Right atrium auricular region (tissue), 2 donors: ENCODE results near the gene CEP350. TPM values are rescaled to one million over a fixed set of nuclear protein-coding genes. Genes with fewer than 3 reads are reported as not detected.
A peak's percentile ranks its signal among the peaks of the same experiment; 100 is the strongest.

Source experiments
- DNase-seq: peaks from one replicate; pipeline ENCODE4 v3.0.0-alpha.2; 2019; ENCODE audit warnings: low spot score
- H3K27ac ChIP-seq, 2 donors: fragments of 200-600 bp; sonication (generic); 1 replicate in 1 of 2; 2 replicates in 1 of 2; pipeline ENCODE4 v1.5.1; 2016 to 2019
- H3K27me3 ChIP-seq, 2 donors: fragments of 200-600 bp; sonication (generic); one replicate each; pipeline versions ENCODE4 v1.5.1 to v1.6.0; 2017 to 2019
- H3K36me3 ChIP-seq: fragments of 200-600 bp; sonication (generic); one replicate; pipeline ENCODE4 v1.5.1; 2016
- H3K4me1 ChIP-seq, 2 donors: fragments of 200-600 bp; sonication (generic); one replicate each; pipeline versions ENCODE4 v1.5.1 to v1.6.0; 2017 to 2019
- H3K4me3 ChIP-seq, 2 donors: fragments of 200-600 bp; sonication (generic); 1 replicate in 1 of 2; 2 replicates in 1 of 2; pipeline ENCODE4 v1.5.1; 2017 to 2019; ENCODE audit warnings: mild to moderate bottlenecking in 1 of 2, moderate library complexity in 1 of 2
- H3K9me3 ChIP-seq, 2 donors: fragments of 200-600 bp; sonication (generic); one replicate each; pipeline ENCODE4 v1.5.1; 2019
- CTCF ChIP-seq, 2 donors: fragments of 200-600 bp; sonication (generic); IDR thresholded peaks; one replicate each; pipeline ENCODE4 v1.5.1; 2019; ENCODE audit warnings: antibody characterized with exemption in 2 of 2
- total RNA-seq, 2 donors: library from RNA; depleted of rRNA; stranded (reverse); fragments of >200 nt; gene quantifications; one replicate each; pipeline ENCODE4 v1.1.0, GENCODE V29; 2016

The CEP350 gene
- total RNA-seq, 2 donors from 2014 or later, result 55.3 to 56.1 TPM

GRCh38 chr1:180144659-180145357 is 190.2 kb downstream of the CEP350 start:
- Histone ChIP-seq H3K4me3 (no peak overlapping the region), H3K27me3 (no peaks in the 10 kb centered on the region), H3K4me1 (no peaks in the 10 kb centered on the region), H3K9me3 (no peaks in the 10 kb centered on the region), H3K27ac (no peak overlapping the region), H3K36me3 (no peaks in the 10 kb centered on the region)
- no peak for TF ChIP-seq CTCF (IDR thresholded peaks at IDR 0.05)
- DNase-seq, result peak; percentile 26

- H3K36me3 ChIP-seq, result no peaks in the 10 kb centered on the region
- H3K27me3 ChIP-seq, result no peaks in the 10 kb centered on the region
- no peak for TF ChIP-seq CTCF (IDR thresholded peaks at IDR 0.05)
- H3K4me1 ChIP-seq, result no peaks in the 10 kb centered on the region
- H3K9me3 ChIP-seq, result no peaks in the 10 kb centered on the region
- H3K4me3 ChIP-seq, result no peak overlapping the region
- H3K27ac ChIP-seq, result no peak overlapping the region
- peak; percentile 7 for DNase-seq
These were observed 190.8 kb downstream of the CEP350 start for GRCh38 chr1:180145446-180145845.

- Histone ChIP-seq H3K9me3 (no peaks in the 10 kb centered on the region), H3K27ac (no peak overlapping the region), H3K36me3 (no peaks in the 10 kb centered on the region), H3K27me3 (no peaks in the 10 kb centered on the region), H3K4me1 (peaks cover 0 to 14% of the 10 kb centered on the region in 2 donors), H3K4me3 (no peak overlapping the region)
- peak; percentile 58 for DNase-seq
- TF ChIP-seq CTCF (IDR thresholded peaks at IDR 0.05), result no peak
These were observed 196.4 kb downstream of the CEP350 start for GRCh38 chr1:180150982-180151381.

GRCh38 chr1:180151508-180151907 is 196.9 kb downstream of the CEP350 start:
- no peak overlapping the region for H3K27ac ChIP-seq

GRCh38 chr1:180152588-180152987 is 198.0 kb downstream of the CEP350 start:
- no peaks in the 10 kb centered on the region for H3K9me3 ChIP-seq
- no peak overlapping the region for H3K4me3 ChIP-seq
- no peaks in the 10 kb centered on the region for H3K27me3 ChIP-seq
- H3K27ac ChIP-seq, result no peak overlapping the region
- no peaks in the 10 kb centered on the region for H3K36me3 ChIP-seq
- DNase-seq, result peak; percentile 13
- H3K4me1 ChIP-seq, result peaks cover 0 to 30% of the 10 kb centered on the region in 2 donors
- TF ChIP-seq CTCF (IDR thresholded peaks at IDR 0.05), result no peak

More at GRCh38 chr1:180151508-180151907, 196.9 kb downstream of the CEP350 start:
- Histone ChIP-seq H3K36me3 (no peaks in the 10 kb centered on the region), H3K4me1 (peaks cover 0 to 19% of the 10 kb centered on the region in 2 donors), H3K27me3 (no peaks in the 10 kb centered on the region), H3K9me3 (no peaks in the 10 kb centered on the region), H3K4me3 (no peak overlapping the region)
- TF ChIP-seq CTCF (IDR thresholded peaks at IDR 0.05), result no peak
- DNase-seq, result no peak

- TF ChIP-seq CTCF (IDR thresholded peaks at IDR 0.05), result no peak
These were observed 198.4 kb downstream of the CEP350 start for GRCh38 chr1:180153032-180153431.

More at GRCh38 chr1:180153032-180153431, 198.4 kb downstream of the CEP350 start:
- no peaks in the 10 kb centered on the region for H3K27me3 ChIP-seq
- peak; percentile 26 for DNase-seq
- no peak overlapping the region for H3K27ac ChIP-seq
- H3K9me3 ChIP-seq, result no peaks in the 10 kb centered on the region
- H3K4me1 ChIP-seq, result peaks cover 0 to 34% of the 10 kb centered on the region in 2 donors
- H3K4me3 ChIP-seq, result no peak overlapping the region
- no peaks in the 10 kb centered on the region for H3K36me3 ChIP-seq
